ENCODE results near the gene MOV10. TPM values are rescaled to one million over a fixed set of nuclear protein-coding genes. Genes with fewer than 3 reads are reported as not detected.

Gene MOV10
- total and polyA plus RNA-seq, 2 of the 13 experiments (the other 11 are each of a cell fraction or from before 2014, with no cell fraction given), result 56.4 to 58.2 TPM

DNA sequence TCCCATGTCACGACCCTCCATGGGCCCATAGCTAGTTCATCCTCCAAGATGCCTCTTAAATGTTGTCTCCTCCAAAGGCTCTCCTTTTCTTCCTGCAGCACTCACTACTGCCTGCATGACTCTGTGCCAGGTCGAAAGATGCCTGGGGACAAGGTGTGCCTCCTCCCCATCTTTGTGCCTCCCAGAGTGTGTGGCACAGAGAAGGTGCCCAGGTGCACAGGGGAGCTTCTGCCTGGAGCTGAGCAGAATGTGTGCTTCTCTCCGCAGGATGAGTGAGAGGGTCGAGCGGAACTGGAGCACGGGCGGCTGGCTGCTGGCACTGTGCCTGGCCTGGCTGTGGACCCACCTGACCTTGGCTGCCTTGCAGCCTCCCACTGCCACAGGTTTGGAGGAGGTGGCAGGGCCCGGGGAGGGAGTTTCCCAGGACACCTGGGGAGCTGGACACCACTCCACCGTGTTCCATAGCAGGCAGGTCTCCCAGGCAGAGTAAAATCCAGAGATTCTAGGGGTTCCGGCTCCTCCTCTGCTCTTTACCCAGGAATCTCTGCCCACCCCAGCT, 47.6 kb downstream of the MOV10 start:
- H3K36me3 ChIP-seq (replicated peaks in 1 of 2; ENCODE audit: control insufficient read depth in 1 of 2, insufficient read depth in 2 of 2, low read length in 2 of 2), result no peaks in the 10 kb centered on the region
- no peak overlapping the region; the same call in 1 of the 2 replicates for H3K9ac ChIP-seq (ENCODE audit: insufficient read depth, low read depth, low read length)
- peaks cover 1 to 36% of the 10 kb centered on the region in 2 experiments; a peak in 4 of 5 replicates for H3K27me3 ChIP-seq (ENCODE audit: control insufficient read depth in 1 of 2, insufficient read depth in 2 of 2, low read length in 2 of 2)
- ChIA-PET CTCF (ENCODE audit: low intra/inter-chr PET ratio, low total read pairs) (interaction anchor here (1.9 kb wide), 1 partner anchor 83 kb away, joined by 7 read pairs; no protein-coding TSS in a partner anchor), POLR2A (no interaction called here)
- H3K9me3 ChIP-seq (ENCODE audit: low read length), result no peaks in the 10 kb centered on the region
- WGBS (ENCODE audit: low lambda C conversion rate), result 18% methylated on average over 4 of the region's 10 CpGs
- no peaks in the 10 kb centered on the region for H4K20me1 ChIP-seq (ENCODE audit: insufficient read depth, low read length)
- H3K4me3 ChIP-seq (replicated peaks in 1 of 3; ENCODE audit: insufficient read depth in 1 of 3, low read depth in 2 of 3, low read length in 3 of 3), result peak overlapping the region in 1 of 3 experiments; percentile 65; a peak in 3 of 6 replicates
- in situ Hi-C loops (cut with HindIII; ENCODE audit: extremely low pct_ligation_motif_present, low pct_unique_long_range_greater_than_20kb) (loop anchor here (25.0 kb wide), 1 partner anchor 315 kb away; no protein-coding TSS in a partner anchor), intact Hi-C loops (cut with micrococcal nuclease; ENCODE audit: unreplicated experiment) (no loop called here)
- peaks cover 18% of the 10 kb centered on the region for H3K4me1 ChIP-seq (ENCODE audit: insufficient read depth, low read length)
- no peak overlapping the region for H2AFZ ChIP-seq (ENCODE audit: low read length)
- no peaks in the 10 kb centered on the region for H3K79me2 ChIP-seq (ENCODE audit: insufficient read depth, low read length)
- H3K27ac ChIP-seq (ENCODE audit: extremely low read length, insufficient read depth, low read length), result no peak overlapping the region
- BruUV-seq (replicated peaks), result no TSS peak
- peak overlapping the region; percentile 84 for H3K4me2 ChIP-seq (ENCODE audit: low read depth, low read length)
- TF ChIP-seq ZNF567 (CRISPR knock-in tag; IDR thresholded peaks at IDR 0.05; ENCODE audit: borderline replicate concordance) (no peak), HNRNPL (IDR thresholded peaks at IDR 0.05; ENCODE audit: low read depth, low read length) (0 out of 2 replicates have a peak, but pooled peaks have one; percentile 23), ZNF768 (CRISPR knock-in tag; IDR thresholded peaks at IDR 0.05) (peak; percentile 92), KDM2A (CRISPR knock-in tag; IDR thresholded peaks at IDR 0.05; ENCODE audit: borderline replicate concordance, low read depth) (peak; percentile 16; the same call in 1 of the 2 replicates), NONO (IDR thresholded peaks at IDR 0.05) (no peak), NONO (CRISPR knock-in tag; conservative IDR thresholded peaks at IDR 0.05) (no peak), FOSL2 (CRISPR knock-in tag; IDR thresholded peaks at IDR 0.05) (no peak), PRMT3 (CRISPR knock-in tag; IDR thresholded peaks at IDR 0.05; ENCODE audit: borderline replicate concordance, low read depth) (no peak), DNMT1 (CRISPR knock-in tag; IDR thresholded peaks at IDR 0.05) (no peak), RCOR2 (CRISPR knock-in tag; IDR thresholded peaks at IDR 0.05) (no peak), HMG20A (CRISPR knock-in tag; IDR thresholded peaks at IDR 0.05; ENCODE audit: borderline replicate concordance) (no peak), NFIB (CRISPR knock-in tag; IDR thresholded peaks at IDR 0.05; ENCODE audit: borderline replicate concordance) (no peak)
- ATAC-seq (peak; percentile 24), FAIRE-seq (no peak), DNase-seq (ENCODE audit: low spot score) (no peak)
